ENCODE measurements around the gene HECW1.

HECW1 gene

GRCh38 chr7:43513251-43513650 lies 400.8 kb downstream of the HECW1 start:
- TF ChIP-seq POU2F2 (IDR thresholded peaks at IDR 0.05; ENCODE audit: low read depth, low read length) (no peak), SPI1 (IDR thresholded peaks at IDR 0.05; ENCODE audit: low read depth, low read length) (no peak), POLR2A (IDR thresholded peaks at IDR 0.05; ENCODE audit: low read depth, low read length) (no peak), PAX5 (IDR thresholded peaks at IDR 0.05; ENCODE audit: insufficient read depth, low read length, severe bottlenecking) (no peak), POLR2AphosphoS5 (IDR thresholded peaks at IDR 0.05; ENCODE audit: low read depth, low read length) (no peak), TAF1 (IDR thresholded peaks at IDR 0.05; ENCODE audit: low read depth, low read length) (no peak)
- FAIRE-seq (no peak), DNase-seq (ENCODE audit: insufficient read length, low spot score) (no peak)

GRCh38 chr7:43516581-43517342 lies 404.3 kb downstream of the HECW1 start:
- TF ChIP-seq POU2F2 (IDR thresholded peaks at IDR 0.05; ENCODE audit: low read depth, low read length) = no peak
- TF ChIP-seq POLR2A (IDR thresholded peaks at IDR 0.05; ENCODE audit: low read depth, low read length) = no peak
- TF ChIP-seq TAF1 (IDR thresholded peaks at IDR 0.05; ENCODE audit: low read depth, low read length) = no peak
- TF ChIP-seq PAX5 (IDR thresholded peaks at IDR 0.05; ENCODE audit: insufficient read depth, low read length, severe bottlenecking) = no peak
- no peak for TF ChIP-seq POLR2AphosphoS5 (IDR thresholded peaks at IDR 0.05; ENCODE audit: low read depth, low read length)
- TF ChIP-seq SPI1 (IDR thresholded peaks at IDR 0.05; ENCODE audit: low read depth, low read length) = no peak
- FAIRE-seq = no peak
- DNase-seq (ENCODE audit: insufficient read length, low spot score) = no peak

- DNase-seq (ENCODE audit: insufficient read length, low spot score) = no peak
- no peak for FAIRE-seq
- TF ChIP-seq POLR2AphosphoS5 (IDR thresholded peaks at IDR 0.05; ENCODE audit: low read depth, low read length) = no peak
- TF ChIP-seq TAF1 (IDR thresholded peaks at IDR 0.05; ENCODE audit: low read depth, low read length) = no peak
- TF ChIP-seq POU2F2 (IDR thresholded peaks at IDR 0.05; ENCODE audit: low read depth, low read length) = no peak
- no peak for TF ChIP-seq SPI1 (IDR thresholded peaks at IDR 0.05; ENCODE audit: low read depth, low read length)
- no peak for TF ChIP-seq POLR2A (IDR thresholded peaks at IDR 0.05; ENCODE audit: low read depth, low read length)
- TF ChIP-seq PAX5 (IDR thresholded peaks at IDR 0.05; ENCODE audit: insufficient read depth, low read length, severe bottlenecking) = no peak
These were observed 405.0 kb downstream of the HECW1 start for GRCh38 chr7:43517464-43517863.

DNA sequence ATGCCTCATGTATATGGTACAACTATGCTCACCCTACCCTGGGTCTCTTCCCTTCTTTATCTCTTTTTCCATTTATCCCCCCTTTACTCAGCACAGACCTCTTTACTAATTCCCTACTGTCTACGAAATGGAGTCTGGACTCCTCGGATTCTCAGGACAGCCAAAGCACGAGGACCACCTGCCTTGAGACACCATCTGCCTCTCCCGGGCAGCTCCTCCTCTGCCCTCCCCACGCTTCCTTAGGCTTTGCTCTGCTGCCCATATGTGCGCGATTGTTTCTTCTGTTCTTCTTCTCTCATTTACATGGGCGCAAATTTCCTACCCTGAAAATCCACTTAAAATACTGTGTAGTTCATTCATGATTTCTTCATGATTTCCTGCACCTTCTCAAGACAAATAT lies 407.8 kb downstream of the HECW1 start:
- DNase-seq (ENCODE audit: insufficient read length, low spot score) (no peak), FAIRE-seq (no peak)
- TF ChIP-seq POLR2AphosphoS5 (IDR thresholded peaks at IDR 0.05; ENCODE audit: low read depth, low read length) = no peak

- FAIRE-seq = no peak
- no peak for DNase-seq (ENCODE audit: insufficient read length, low spot score)
- TF ChIP-seq TAF1 (IDR thresholded peaks at IDR 0.05; ENCODE audit: low read depth, low read length) (no peak), POLR2A (IDR thresholded peaks at IDR 0.05; ENCODE audit: low read depth, low read length) (no peak), POU2F2 (IDR thresholded peaks at IDR 0.05; ENCODE audit: low read depth, low read length) (no peak), POLR2AphosphoS5 (IDR thresholded peaks at IDR 0.05; ENCODE audit: low read depth, low read length) (no peak), PAX5 (IDR thresholded peaks at IDR 0.05; ENCODE audit: insufficient read depth, low read length, severe bottlenecking) (no peak), SPI1 (IDR thresholded peaks at IDR 0.05; ENCODE audit: low read depth, low read length) (no peak)
These were observed 410.1 kb downstream of the HECW1 start for GRCh38 chr7:43522406-43523156.

DNA sequence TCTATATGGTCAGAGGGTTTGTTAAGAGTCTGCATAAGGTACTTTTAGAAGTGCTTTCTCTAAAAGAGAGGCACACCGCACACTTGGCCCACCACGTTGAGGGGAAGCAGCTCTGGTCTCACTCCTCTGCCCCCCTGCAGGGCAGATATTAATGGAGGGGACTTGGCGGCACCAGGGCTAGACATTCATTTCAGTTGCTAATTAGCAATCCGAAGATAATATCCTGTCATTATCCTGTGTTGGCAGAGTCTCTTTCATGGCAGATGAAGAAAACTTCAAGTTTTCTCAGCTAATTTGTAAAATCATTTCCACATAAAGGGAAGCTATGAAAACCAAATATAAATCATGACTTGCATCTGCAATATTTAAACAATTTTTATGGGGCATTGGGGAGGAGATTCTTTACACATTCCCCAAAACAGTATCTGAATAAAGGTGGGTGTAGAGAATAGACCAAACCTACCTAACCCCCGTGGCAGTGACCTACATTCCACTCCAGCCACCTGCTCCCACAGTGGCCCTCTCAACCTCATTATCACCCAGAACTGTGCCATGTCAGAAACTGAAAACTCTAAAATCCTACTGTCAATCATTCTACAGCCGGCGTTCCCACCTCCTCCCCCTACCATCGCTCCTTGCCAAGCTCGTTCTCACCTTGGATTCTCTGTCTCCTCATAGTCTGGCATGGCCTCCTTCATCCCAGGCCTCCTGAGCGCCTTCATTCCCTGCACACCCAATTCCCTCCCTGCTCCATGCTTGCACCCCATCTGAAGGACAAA lies 416.3 kb downstream of the HECW1 start:
- no peak for TF ChIP-seq POLR2A (IDR thresholded peaks at IDR 0.05; ENCODE audit: low read depth, low read length)
- TF ChIP-seq PAX5 (IDR thresholded peaks at IDR 0.05; ENCODE audit: insufficient read depth, low read length, severe bottlenecking) = no peak
- TF ChIP-seq SPI1 (IDR thresholded peaks at IDR 0.05; ENCODE audit: low read depth, low read length) = no peak
- TF ChIP-seq TAF1 (IDR thresholded peaks at IDR 0.05; ENCODE audit: low read depth, low read length) = no peak
- TF ChIP-seq POLR2AphosphoS5 (IDR thresholded peaks at IDR 0.05; ENCODE audit: low read depth, low read length) = no peak
- no peak for TF ChIP-seq POU2F2 (IDR thresholded peaks at IDR 0.05; ENCODE audit: low read depth, low read length)
- DNase-seq (ENCODE audit: insufficient read length, low spot score) (no peak), FAIRE-seq (no peak)

GRCh38 chr7:43530553-43531410 lies 418.3 kb downstream of the HECW1 start:
- no peak for DNase-seq (ENCODE audit: insufficient read length, low spot score)
- no peak for TF ChIP-seq POLR2A (IDR thresholded peaks at IDR 0.05; ENCODE audit: low read depth, low read length)
- no peak for TF ChIP-seq TAF1 (IDR thresholded peaks at IDR 0.05; ENCODE audit: low read depth, low read length)
- TF ChIP-seq SPI1 (IDR thresholded peaks at IDR 0.05; ENCODE audit: low read depth, low read length) = no peak
- no peak for TF ChIP-seq POU2F2 (IDR thresholded peaks at IDR 0.05; ENCODE audit: low read depth, low read length)
- TF ChIP-seq PAX5 (IDR thresholded peaks at IDR 0.05; ENCODE audit: insufficient read depth, low read length, severe bottlenecking) = no peak
- TF ChIP-seq POLR2AphosphoS5 (IDR thresholded peaks at IDR 0.05; ENCODE audit: low read depth, low read length) = no peak
- FAIRE-seq = no peak

DNA sequence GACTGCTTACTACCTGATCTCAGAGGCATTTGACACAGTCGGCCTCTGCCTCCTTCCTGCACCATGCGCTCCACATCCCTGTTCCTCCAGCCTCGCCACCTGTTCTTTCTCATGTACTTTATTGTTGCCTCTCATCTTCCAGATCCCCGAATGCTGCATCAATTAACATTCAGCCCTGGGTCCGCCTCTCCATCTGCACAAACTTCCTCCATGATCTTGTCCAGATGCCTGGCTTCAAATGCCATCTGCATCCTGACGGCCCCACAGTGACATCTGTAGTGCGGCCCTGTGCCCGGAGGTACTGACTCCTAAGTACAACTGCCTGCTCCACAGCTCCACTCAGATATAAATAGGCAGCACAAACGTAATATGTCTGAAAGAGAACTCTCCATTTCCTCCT lies 419.3 kb downstream of the HECW1 start:
- no peak for DNase-seq (ENCODE audit: insufficient read length, low spot score)
- TF ChIP-seq POLR2A (IDR thresholded peaks at IDR 0.05; ENCODE audit: low read depth, low read length) (no peak), SPI1 (IDR thresholded peaks at IDR 0.05; ENCODE audit: low read depth, low read length) (no peak), PAX5 (IDR thresholded peaks at IDR 0.05; ENCODE audit: insufficient read depth, low read length, severe bottlenecking) (no peak), POLR2AphosphoS5 (IDR thresholded peaks at IDR 0.05; ENCODE audit: low read depth, low read length) (no peak), POU2F2 (IDR thresholded peaks at IDR 0.05; ENCODE audit: low read depth, low read length) (no peak), TAF1 (IDR thresholded peaks at IDR 0.05; ENCODE audit: low read depth, low read length) (no peak)
- no peak for FAIRE-seq

All from GM12891 (cell line).